NCI-H1048 (cell line): ENCODE data around the gene PLEKHA6.
"Not testable (repeated sequence)": the region's sequence is repeated elsewhere in the genome, so short reads cannot be mapped to it uniquely, and the experiment has no call there.

Source experiments
- DNase-seq: peaks from one replicate; lab custom pipeline; 2025; lab: John Stamatoyannopoulos, UW

Gene PLEKHA6

GRCh38 chr1:204237515-204237914 is 122.2 kb downstream of the PLEKHA6 start:
- DNase-seq: not testable (repeated sequence)

DNA sequence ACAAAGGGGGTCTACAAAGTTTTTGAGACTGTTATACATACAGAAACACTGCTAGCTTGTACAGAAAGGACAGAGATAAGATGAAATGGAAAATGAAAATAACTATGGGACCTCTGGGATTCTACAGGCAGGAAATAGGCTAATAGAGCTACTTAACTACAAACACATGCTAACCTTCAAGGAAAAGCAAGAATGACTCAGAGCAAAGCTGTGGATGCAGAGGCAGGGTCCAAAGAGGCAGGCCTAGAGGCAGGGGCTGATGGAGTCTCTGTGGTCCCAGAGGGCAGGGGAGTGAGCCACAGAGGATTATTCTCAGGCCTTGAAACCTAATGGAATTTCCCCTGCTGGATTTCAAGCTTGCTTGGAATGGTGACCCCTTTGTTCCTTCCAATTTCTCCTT is 127.2 kb downstream of the PLEKHA6 start:
- no peak for DNase-seq

- no peak for DNase-seq
Measured at GRCh38 chr1:204230211-204230610, 129.5 kb downstream of the PLEKHA6 start.

DNA sequence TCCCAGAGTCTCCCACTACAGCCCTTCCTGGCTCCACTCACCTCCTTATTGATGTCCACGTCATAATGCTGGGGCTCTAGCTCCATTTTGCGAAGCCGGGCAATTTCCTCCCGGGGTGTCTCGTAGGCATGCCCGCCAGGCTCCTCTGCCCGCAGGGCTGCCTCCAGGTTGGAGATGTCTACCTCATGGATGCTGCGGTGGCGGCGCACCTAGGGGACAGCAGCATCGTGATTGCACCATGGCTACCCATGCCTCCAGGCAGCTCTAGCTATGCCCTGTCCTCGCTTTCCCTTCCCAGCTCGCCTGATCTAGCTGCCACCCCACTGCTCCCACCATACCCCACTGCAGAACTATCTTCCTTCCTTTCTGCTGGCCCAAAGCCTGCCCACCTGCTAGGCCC is 130.8 kb downstream of the PLEKHA6 start:
- no peak for DNase-seq

- DNase-seq: no peak
Measured at GRCh38 chr1:204227996-204228785, 131.5 kb downstream of the PLEKHA6 start.

GRCh38 chr1:204227351-204227750 is 132.4 kb downstream of the PLEKHA6 start:
- no peak for DNase-seq

GRCh38 chr1:204225841-204226735 is 133.6 kb downstream of the PLEKHA6 start:
- DNase-seq: no peak

- no peak for DNase-seq
Measured at GRCh38 chr1:204224655-204225054, 135.1 kb downstream of the PLEKHA6 start.

GRCh38 chr1:204223129-204223860 is 136.4 kb downstream of the PLEKHA6 start:
- no peak for DNase-seq

GRCh38 chr1:204222764-204223055 is 137.0 kb downstream of the PLEKHA6 start:
- DNase-seq: no peak

GRCh38 chr1:204222006-204222763 is 137.5 kb downstream of the PLEKHA6 start:
- no peak for DNase-seq

DNA sequence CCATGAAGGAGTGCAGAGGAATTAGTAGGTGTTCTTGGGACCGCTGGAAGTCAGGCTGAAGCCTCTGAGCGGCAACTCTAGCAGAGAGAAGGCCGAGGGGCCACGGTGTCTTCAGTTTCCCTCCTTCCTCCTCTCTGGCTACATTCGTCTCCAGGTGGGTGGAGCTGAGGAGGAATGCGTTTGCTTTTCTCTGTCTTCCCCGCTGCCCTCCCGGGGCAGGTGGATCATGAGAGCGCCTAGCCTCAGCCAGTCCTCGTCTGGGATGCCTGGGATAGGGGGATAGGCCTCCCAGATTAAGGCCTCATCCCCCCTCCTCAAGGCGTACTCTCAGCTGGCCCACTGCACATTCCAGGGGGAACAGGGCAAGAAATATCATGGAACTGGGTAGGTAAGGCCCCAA is 138.5 kb downstream of the PLEKHA6 start:
- no peak for DNase-seq

DNA sequence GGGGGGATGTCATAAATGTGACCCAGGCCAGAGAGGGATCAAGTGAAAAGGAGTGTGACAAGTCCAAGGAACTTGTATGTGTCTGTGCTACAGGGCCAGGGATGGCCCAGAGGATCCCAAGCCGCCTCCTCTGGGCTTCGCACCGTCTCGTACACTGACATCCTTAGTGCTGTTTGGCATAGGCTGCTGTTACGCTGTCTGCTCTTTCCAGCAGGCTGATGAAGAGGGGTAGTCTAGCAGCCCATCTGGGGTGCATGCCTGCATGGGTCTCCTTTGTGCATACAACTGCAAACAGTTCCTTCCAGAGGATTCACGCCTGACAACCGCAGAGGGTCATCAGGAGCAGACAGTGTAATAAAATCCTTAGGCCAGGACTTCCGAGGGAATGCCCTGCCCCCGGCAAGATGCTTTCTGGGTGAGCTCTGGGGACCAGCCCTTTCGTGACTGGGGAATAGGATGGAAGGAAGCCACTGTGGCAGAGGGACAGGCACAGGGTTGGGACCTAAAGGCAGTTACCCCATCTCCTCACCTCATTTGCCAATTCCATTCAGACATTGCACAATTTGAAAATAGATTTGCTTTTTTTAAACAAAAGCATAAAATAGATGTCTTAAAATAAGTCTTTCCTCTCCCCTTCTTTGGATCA is 139.6 kb downstream of the PLEKHA6 start:
- no peak for DNase-seq

DNA sequence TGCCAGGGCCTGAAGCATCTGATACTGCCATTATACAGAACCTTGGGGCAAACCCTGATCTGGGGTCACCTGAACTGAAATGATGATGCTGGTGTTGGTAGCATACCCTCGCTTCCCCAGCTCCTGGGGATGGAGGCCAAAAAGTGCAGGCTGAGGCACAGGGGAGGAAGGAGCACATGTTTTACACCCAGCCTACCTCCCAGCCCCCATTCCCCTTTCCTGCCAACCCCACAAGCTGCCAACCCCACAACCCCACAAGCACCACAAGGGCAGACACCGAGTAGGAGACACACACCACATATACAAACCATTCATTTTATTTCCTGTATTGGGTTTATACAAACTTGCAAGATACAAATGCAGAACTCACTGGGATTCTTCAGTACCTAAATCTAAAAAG is 141.2 kb downstream of the PLEKHA6 start:
- DNase-seq: no peak

GRCh38 chr1:204217648-204218000 is 142.1 kb downstream of the PLEKHA6 start:
- DNase-seq: no peak

- no peak for DNase-seq
Measured at GRCh38 chr1:204216880-204217647, 142.7 kb downstream of the PLEKHA6 start.

DNA sequence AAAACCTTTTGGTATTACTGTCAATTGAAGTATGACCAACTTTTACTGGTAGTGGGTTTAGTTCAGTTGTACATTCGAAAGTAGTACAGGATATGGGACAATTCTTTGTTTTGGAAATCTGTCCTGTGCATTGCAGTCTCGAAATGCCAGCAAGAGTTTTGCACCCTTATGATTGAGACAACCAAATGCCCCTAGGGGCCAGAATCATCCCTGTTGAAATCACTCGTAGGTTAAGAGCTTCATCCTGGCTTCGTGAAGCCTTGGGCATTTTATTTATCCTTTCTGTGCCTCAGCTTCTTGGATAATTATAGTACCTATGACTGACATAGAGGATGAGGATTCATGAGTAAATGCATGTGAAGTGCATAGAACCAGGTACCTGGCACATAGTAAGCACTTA is 143.5 kb downstream of the PLEKHA6 start:
- DNase-seq: no peak

DNA sequence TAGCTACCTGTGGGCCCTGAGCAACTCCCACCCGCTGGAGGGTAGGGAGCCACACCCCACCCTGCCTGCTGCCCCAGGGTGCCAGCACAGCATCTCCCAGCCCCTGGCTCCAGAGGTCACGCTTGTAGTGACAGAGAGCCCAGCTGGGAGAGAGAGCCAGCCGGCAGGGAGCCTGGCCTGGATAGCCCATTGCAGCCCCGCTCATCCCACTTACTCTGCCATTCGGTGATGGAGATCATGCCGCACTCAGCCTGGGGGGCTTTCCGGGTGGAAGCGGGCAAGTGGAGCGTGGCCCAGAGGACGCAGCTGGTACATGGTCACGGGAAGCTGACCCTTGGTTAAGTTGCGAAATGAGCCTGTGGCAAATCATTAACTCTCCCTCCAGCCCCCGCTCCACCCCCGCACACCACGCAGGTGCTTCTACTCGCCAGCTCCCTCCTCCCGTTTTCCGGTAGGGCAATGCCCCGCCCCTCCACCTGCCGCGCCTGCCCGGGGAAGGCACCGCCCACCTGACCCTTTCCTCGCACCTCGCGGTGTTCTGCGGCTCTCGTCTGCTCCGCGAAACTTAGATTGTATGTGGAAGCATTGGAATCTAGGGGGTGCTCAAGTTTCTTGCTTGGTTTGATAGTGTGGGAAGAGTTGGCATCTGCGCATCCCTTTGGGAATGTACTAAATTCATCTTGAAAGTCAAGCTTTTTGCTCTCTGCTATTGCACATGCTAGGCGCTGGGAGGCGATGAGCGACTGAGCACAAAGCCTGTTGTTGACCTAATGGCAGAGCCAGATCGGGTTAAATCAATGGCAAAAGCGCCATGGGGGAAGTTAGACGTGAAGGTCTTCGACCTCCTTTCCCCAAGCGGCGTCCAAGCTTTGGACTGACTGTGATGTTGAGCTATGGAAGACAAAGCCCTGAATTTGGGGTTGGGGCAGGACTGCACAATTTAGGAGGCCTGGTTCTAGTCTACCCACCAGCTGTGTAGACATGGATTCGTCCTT is 145.8 kb downstream of the PLEKHA6 start, which contains the start of gene GOLT1A:
TSS of gene GOLT1A (minus strand) at position 321 of the 995 bp plus-strand sequence. CDS start at position 239, 82 bp downstream.
- DNase-seq: no peak

- DNase-seq: no peak
Measured at GRCh38 chr1:204212715-204213114, 147.0 kb downstream of the PLEKHA6 start.
